Stimulated activated CD4-positive, alpha-beta T cell treated with anti-CD3 and anti-CD28 coated beads, TNF-alpha, amount 100 ng/mL, for 1 hour (primary cell): ENCODE data around the gene ZMYND8.
"Not testable (repeated sequence)": the region's sequence is repeated elsewhere in the genome, so short reads cannot be mapped to it uniquely, and the experiment has no call there.

Source experiments
- DNase-seq, 3 donors: peaks; one replicate each; pipeline ENCODE4 v3.0.0-alpha.2; 2020; ENCODE audit warnings: low read depth in 3 of 3, low spot score in 1 of 3

Gene ZMYND8

GRCh38 chr20:47205577-47206123 lies 150.8 kb downstream of the ZMYND8 start:
- peak in 1 of 3 donors; percentile 9 for DNase-seq

DNA sequence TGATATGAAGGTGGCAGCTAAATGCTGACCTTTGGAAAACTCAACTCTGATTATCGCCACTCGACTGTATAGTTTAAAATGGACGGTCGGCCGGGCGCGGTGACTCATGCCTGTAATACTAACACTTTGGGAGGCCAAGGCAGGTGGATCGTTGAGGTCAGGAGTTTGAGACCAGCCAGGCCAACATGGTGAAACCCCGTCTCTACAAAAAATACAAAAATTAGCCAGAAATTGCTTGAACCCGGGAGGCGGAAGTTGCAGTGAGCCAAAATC lies 151.7 kb downstream of the ZMYND8 start:
- DNase-seq: not testable (repeated sequence)

DNA sequence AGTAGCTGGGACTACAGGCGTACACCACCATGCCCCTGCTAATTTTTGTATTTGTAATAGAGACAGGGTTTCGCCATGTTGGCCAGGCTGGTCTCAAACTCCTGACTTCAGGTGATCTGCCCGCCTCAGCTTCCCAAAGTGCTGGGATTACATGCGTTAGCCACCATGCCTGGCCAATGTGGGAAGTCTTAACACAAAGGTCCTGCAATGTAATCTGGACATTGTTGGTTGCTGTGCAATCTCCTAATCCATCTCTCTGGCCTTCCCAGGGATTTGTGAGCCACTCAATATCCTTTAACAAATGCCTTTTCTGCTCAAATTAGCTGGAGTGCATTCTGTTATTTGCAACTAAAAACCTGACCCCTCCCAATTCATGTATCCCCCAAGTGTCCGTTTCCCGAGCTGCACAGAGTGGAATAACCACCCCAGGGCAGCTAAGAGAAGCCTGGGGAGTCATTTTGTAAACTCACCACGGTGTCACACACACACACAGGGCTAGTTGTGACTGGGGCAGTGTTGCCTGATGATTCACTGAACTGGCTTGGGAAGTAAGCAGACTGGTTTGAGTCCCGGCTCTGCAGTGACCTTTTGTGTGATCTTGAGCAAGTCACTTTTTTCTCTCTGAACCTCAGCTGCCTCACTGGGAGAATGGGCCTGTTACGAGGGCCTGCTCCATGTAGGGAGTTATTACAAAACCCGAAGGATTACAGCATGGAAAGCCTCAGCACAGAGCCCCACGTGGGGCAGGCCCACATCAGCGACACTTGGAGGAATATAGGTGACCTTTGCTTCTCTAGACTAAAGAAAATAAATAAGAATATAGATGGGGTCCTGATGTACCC lies 152.3 kb downstream of the ZMYND8 start:
- no peak for DNase-seq

DNA sequence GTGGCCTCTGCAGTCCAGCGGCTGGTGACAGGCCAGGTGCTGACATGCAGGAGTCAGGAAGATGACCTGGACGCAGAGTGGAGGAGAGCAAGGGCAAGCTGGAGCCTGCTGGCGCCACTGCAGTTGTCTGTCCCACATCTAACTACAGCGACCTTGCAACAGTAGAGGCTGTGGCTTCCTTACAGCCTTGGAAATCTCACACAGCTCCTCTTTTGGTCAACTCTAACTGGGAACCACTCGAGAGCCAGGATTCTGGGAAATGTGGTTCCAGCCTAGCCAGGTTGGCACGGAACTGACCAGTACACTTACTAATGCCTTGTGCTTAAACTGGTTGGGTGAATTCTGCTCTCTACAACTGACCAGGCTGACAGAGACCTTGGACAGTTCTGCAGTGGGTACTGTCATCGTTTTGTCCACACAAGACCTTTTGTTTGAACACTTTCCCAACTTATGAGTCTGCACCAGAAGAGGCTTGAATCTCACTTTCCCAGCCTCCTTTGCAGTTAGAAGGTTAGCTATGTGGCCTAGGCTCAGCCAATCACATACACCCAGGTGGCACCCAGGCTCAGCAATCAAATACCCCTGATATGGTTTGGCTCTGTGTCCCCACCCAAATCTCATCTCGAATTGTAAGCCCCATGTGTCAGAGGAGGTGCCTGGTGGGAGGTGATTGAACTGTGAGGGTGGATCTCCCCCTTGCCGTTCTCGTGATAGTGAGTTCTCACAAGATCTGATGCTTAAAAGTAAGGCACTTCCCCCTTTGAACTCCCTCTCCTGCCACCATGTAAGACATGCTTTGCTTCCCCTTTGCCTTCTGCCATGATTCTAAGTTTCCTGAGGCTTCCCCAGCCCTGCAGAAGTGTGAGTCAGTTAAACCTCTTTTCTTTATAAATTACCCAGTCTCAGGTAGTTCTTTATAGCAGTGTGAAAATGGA lies 153.5 kb downstream of the ZMYND8 start:
- DNase-seq: no peak

DNA sequence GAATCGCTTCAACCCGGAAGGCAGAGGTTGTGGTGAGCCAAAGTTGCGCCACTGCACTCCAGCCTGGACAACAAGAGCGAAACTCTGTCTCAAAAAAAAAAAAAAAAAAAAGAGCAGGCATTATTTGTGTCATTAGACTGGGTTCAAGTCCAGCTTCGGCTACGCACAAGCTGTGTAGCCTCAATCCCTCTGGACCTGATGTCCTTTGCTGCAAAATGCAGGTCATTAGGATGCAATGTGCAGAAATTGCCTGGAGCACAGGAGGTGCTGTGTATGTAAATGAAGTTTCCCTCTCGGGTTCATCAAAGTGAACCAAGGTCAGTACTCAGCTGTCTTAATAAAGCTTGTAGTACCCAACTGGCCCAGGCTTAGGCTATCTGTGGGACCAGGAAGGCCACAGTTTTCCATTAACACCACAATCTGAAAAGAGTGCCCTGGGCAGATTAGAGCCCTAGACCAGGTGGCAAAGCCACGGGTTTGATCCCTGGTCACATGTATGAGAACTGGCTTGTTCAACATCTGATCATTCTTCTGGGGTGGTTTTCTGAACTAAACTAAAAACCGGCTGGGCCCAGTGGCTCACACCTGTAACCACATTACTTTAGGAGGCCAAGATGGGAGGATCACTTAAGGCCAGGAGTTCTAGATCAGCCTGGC lies 155.3 kb downstream of the ZMYND8 start:
- no peak for DNase-seq

DNA sequence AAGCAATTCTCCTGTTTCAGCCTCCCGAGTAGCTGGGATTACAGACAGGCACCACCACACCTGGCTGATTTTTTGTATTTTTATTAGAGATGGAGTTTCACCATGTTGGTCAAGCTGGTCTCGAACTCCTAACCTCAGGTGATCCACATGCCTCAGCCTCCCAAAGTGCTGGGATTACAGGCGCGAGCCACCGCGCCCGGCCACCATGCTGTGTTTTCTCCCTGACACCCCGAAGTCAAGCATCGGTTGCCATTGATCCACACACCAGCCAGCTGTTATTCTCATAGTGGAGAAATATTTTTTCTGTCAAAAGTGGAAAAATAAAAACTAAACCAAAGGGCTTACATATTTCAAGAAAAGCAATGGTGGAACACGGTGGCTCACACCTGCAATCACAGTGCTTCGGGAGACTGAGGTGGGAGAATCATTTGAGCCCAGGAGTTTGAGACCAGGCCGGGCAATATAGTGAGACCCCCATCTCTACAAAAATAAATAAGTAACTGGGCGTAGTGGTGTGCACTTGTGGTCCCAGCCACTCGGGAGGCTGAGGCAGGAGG lies 157.4 kb downstream of the ZMYND8 start:
- DNase-seq: no peak

DNA sequence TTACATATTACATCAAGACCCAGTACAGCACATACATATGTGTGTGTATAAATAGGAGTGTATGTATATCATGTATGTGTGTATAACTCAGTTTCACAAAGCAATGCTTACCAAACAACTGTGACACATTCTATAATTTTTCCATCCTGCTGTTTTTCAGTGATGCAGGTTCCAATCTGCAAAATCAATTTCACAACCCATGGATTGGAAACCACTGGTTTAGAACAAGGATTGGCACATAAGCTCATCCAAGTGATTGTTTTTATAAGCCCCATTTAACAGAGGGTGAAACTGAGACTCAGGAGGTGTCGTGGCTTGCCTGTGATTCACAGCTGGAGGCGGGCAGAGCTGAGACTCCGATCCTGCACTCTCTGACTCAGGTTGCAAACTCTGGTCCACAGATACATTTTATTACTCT lies 158.2 kb downstream of the ZMYND8 start:
- no peak for DNase-seq

DNA sequence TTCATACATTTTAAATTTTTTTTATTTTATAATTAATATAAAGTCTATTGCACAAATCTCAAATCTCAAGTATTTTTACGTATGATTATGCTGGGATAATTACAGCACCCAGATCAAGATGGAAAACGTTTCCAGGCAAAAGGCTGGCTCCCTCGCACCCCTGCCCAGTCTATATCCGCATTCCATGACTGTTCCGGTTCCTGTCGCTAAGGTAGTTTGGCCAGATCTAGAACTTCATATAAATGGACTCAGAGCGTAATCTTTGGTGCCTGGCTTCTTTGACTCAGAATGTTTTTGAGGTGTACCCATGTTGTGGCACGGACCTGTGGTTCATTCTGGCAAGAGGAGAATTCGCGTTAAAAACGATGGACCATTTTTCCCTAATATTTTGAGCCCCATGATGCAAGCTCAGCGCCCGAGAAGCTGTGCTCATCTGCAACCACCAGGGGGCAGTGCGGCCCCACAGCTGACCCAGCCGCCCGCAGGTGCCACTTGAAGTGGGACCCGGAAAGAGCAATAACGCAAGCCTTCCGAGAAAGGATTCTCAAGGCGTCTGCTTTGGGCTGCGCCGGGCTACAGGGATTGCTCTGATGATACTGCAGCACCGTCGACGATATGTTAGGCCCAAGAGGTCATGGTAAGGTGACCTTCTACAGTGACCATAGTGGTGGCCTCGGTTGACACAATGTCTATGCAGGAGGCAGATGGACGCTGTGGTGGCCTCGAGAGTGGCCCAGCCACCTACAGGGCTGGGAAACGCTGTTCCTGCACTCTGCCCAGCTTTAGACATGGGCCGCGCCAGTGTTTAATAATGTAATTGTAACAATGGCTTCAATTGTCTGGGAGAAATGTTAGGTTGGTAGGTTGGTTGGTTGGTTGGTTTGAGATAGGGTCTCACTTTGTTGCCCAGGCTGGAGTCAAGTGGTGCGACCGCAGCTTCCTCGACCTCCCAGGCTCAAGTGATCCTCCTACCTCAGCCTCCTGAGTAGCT lies 160.1 kb downstream of the ZMYND8 start:
- DNase-seq: peak; percentile 24 to 69 (median 24)

GRCh38 chr20:47195573-47195972 lies 160.9 kb downstream of the ZMYND8 start:
- DNase-seq: no peak

DNA sequence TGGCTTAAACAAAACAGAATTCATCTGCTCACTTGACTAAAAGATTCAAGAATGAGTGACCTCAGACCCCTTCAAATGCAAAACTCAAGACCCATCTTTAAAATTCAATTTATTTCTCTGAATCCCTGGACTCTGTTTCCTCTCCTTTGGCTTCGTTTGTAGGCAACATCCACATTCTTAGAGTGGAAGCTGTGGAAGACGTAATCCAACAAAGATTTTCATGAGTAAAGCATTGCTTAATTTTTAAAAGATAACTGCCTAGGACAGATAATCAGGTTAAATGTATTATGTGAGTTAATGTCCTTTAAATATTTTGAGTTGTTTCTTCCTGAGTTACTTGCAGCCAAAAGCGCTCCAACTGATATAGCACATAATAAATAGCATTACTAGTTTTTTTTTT lies 164.5 kb downstream of the ZMYND8 start:
- no peak for DNase-seq

- no peak for DNase-seq
Measured at GRCh38 chr20:47191074-47191673, 165.3 kb downstream of the ZMYND8 start.

DNA sequence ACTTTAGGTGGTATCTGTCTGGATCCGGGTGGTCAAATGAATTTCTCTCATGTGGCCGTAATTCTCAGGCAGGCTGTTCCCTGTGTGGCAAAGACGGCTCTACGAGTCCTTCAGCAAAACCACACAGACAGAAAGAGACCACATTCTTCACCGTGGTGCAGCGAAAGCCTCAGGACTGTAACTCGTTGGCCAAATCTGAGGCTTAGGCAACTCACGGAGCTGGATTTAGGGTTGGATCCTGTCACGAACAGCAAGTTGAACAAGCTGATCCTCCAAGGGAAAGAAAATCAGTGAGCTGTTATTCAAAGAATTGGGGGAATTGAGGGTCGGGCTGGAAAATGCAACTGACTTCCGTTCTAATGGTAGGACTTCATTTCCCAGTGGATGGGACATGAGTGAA lies 167.4 kb downstream of the ZMYND8 start:
- DNase-seq: no peak

GRCh38 chr20:47188540-47188939 lies 168.0 kb downstream of the ZMYND8 start:
- DNase-seq: no peak

- no peak for DNase-seq
Measured at GRCh38 chr20:47187450-47188195, 168.9 kb downstream of the ZMYND8 start.

GRCh38 chr20:47183367-47183766 lies 173.1 kb downstream of the ZMYND8 start:
- no peak for DNase-seq

DNA sequence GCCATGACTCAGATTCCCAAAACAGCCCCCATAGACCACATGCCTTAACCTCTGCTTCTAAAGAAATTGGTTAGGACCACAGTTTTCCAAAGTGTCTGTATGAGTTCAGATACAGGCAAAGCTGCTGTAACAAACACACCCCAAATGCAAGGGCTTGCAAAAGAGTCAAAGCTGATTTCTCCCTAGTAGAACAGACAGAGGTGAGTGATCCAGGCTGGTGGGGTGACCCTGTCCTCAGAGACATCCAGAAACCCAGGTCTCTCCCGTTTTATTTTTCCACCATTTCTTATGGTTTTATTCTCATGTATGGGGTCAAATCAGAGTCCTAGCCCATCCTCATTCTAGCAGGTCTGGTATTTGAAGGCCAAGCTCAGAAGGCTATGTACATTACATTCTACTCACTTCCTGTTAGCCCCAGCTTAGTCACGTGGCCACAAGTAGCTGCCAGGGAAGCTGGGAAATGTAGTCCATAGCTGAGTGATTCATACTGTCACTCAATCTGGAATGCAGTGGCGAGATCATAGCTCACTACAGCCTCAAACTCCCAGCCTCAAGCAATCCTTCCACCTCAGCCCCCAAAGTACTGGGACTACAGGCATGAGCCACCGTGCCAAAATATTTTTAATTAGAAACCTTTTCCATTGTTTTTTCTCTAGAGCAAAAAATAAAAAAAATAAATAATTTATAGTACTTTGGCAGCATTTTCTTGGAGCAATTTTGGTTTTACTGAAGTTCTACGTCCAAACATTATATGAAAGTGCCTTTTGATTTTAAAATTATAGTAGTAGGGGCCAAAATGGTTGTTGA lies 175.2 kb downstream of the ZMYND8 start:
- no peak for DNase-seq

- DNase-seq: no peak
Measured at GRCh38 chr20:47179267-47179666, 177.2 kb downstream of the ZMYND8 start.

DNA sequence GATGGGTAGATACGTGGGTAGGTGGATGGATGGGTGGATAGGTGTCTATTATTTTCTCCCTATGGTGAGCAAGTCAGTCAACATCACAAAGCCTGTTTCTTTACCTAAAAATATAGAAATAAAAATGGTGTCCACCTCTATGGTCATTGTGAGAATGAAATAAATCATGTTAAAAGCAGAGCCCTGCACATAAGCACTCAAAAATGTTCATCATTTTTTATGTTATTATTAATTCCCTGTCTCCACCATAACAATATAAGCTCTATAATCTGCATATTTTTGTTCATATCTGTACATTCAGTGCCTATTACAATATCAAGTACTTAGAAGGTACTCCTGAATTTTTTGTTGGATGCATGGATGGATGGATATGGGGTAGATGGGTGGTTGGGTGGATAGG lies 177.6 kb downstream of the ZMYND8 start:
- no peak for DNase-seq
